Neural progenitor cell (in vitro differentiated cells): ENCODE results near the gene GALE.

Source experiments
- CTCF ChIP-seq: fragments of 200-600 bp; sonication (generic); IDR thresholded peaks from 2 replicates; pipeline ENCODE4 v1.5.1; 2017; ENCODE audit warnings: antibody characterized with exemption, mild to moderate bottlenecking
- EZH2 ChIP-seq: fragments of 200-600 bp; sonication (generic); IDR thresholded peaks from 2 replicates; pipeline ENCODE4 v1.6.1; 2017; ENCODE audit warnings: antibody characterized with exemption, mild to moderate bottlenecking, moderate library complexity

DNA sequence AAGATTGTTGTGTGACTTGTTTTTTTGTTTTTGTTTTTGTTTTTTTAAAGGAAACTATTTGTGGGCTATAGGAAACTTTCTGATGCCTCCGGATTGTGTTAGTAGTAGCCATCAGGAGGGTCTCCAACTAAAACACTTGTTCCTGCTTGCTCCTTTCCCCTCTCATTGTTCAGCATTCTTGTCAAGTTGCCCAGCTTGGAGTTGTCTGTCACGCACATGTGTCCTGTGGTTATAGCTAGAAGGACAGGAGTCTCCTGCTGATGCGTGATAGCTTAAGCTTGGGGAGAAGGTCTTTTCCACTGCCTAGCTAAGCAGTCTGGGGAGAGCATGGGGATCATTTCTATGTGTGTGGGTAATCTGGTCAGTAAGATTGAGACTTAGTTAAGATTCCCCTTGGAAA is 12.9 kb downstream of the GALE start:
- TF ChIP-seq EZH2 (no peak), CTCF (no peak)
